HG03108 (cell line): ENCODE results near the gene ITGAX.

Experiments used
- ATAC-seq: cut with Tn5 transposase; IDR thresholded peaks from one replicate; pipeline ENCODE4 v1.9.1; 2021; ENCODE audit warnings: moderate library complexity; ENCODE audit not compliant: unreplicated experiment

Gene ITGAX

DNA sequence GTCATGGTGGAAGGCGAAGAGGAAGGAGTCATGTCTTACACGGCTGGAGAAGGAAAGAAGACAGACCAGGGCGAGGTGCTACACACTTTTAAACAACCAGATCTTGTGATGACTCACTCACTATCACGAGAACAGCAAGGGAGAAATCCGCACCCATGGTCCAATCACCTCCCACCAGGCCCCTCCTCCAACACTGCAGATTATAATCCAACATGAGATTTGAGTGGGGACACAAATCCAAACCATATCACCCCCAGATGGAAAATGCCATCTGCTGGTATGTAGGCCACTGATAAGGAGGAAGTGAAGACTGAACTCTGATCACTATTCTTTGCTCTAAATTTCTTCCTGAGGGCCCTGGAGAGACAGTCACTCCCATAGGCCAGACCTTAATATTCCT, 7.5 kb upstream of the ITGAX start:
- ATAC-seq, result no peak

DNA sequence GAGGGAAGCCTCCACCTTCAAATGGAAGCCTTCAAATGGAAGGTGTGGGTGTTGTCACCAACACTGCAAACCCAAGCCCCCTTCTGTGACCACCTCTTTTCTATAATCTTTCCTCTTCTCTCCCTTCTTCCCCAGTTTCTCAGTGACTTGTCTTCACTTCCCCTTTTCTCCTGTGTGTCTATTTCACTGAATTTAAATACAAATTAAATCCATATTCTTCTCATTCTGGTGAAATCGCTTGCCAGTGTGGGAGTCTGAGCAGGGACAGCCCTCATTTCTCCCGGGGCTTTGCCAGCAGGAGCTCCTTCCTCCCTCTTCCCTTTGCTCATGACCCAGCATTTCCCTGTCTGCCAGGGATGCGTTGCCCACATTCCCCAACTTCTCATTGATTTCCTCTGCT, 6.4 kb upstream of the ITGAX start:
- no peak for ATAC-seq

DNA sequence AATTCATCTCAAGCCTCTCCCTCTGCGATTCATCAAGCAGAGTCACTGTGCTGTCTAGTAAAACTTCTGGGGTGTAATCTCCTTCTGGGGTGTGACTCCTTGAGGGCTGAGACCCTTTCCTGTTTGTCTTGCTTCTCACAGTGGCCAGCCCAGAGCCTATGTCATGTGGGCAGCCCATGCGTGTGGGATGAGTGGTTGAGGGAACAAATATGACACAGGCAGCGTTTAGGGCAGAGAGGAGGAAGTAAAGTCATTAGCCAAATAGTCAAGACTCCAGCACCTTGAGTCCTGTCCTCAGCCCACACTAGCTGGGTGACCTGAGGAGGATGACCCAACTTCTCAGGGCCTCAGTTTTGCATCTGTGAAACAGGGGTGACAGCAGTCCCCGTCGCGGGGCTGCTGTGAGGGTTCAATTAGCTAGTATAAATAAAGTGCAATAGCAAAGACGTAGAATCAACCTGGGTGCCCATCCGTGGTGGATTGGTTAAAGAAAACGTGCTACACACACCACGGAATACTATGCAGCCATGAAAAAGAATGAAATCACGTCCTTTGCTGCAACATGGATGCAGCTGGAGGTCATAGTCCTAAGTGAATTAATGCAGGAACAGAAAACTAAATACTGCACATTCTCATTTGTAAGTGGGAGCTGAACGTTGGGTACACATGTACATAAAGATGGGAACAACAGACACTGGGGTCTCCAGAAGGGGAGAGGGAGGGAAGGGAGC, 4.5 kb upstream of the ITGAX start:
- ATAC-seq, result no peak

DNA sequence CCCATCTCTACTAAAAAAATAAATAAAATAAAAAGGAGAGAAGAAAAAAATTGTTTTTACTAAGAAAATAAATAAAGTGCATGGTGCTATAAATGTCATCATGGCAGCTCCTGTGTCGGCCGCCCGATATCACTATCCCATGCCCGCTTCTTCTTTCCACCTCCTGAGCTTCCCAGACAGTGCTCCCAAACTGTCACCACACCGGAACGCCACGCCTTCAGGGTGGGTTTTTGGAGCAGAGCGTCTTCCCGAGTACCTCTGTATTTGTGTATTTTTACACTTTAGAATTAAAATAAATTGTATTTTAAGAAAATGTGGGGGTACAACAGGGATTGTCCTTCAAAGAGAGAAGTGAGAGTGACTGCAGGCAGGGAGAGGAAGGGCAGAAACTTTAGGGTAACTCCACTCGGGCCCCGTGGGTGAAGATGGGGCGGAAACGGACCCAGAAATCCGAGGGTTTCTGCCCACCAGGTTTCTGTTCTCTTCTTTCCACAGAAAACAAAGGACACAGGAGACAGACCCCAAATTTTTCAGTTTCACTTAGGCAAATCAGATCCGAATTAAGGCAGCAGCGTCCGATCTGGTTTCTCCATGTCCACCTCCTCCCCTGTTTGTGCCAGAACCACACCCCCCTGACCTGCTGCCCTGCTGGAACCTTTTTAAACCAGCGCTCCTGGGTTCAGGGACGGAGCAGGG, 3.6 kb upstream of the ITGAX start:
- no peak for ATAC-seq

DNA sequence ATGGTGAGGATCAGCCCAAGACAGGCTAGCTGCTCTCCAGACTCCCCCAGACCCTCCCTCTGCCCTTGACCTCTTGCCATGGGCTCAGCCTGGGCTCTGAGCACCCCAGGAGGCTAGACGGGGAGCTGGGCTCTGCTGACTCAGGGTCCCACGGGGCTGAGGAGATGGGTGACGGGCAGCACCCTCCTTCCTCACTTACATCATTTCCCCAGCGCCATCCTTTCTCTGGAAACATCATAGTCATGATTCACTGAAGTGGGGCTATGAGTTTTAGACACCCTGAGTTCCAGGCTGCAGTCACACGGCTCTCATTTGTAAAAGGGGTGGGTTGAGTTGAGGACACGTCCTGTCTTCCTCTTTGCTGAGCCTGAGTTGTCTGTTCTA, 3.0 kb upstream of the ITGAX start:
- ATAC-seq, result no peak

DNA sequence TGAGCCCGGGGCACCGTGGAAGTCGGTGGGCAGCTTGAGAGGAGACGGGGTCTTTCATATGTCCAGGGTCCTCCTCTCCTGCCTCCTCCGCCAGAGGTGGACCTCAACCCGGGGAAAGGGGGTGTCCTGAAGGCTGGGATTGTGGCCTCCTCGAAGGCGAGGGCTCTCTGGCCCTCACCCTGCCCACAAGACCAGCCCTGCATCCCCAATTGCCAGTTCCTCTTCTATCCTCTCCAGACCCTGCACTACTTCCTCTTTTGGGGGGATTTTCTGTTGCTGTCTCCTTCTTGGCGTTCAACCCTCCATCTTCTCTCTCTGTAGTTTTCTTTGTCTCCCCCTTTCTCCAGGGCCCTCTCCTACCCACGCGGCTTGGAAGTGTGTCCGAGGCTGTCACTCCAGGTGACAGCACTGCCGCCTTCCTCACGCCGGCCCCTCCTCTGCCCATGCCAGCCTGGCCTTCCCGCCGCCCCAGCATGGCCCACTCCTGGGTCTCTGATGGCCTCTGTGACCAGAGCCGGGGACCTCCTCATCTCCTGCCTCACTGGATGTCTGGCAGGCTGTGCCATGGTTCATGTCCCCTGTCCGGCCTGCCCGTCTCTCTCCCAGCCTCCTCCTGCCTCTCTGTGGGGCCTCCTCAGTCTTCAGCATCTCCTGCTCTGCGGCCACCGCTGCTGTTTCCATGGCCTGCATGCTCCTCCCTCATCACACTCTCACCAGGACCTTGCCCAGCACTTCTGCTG, 2.4 kb upstream of the ITGAX start:
- no peak for ATAC-seq

DNA sequence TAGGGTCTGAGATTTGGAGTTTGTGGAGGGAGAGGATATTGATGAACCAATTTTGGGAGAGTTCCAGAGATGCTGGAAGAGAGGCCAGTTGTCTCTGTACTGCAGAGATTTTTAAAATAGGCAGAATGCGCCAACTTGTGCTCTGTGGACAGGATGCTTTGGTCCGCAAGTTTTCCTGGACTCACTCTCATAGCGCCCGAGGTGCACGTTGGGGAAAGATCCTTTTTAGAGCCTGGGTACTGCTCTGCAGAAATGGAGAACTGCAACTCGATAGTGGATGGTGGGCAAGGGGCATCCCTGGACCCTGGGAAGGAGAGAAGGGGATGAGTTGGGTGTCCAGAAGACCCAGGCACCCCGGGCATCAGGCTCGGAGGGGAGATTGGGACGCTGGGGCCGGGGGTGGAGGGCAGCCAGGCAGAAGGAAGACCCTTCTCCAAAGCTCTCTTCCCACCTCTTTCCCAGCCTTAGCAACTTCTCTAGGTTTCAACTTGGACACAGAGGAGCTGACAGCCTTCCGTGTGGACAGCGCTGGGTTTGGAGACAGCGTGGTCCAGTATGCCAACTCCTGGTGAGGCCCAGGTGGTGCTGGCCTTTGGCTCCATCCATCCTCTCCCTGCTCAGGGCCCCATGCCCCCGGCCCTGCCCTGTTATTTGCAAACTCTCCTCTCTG, 590 bp downstream of the ITGAX start:
- ATAC-seq, result no peak

DNA sequence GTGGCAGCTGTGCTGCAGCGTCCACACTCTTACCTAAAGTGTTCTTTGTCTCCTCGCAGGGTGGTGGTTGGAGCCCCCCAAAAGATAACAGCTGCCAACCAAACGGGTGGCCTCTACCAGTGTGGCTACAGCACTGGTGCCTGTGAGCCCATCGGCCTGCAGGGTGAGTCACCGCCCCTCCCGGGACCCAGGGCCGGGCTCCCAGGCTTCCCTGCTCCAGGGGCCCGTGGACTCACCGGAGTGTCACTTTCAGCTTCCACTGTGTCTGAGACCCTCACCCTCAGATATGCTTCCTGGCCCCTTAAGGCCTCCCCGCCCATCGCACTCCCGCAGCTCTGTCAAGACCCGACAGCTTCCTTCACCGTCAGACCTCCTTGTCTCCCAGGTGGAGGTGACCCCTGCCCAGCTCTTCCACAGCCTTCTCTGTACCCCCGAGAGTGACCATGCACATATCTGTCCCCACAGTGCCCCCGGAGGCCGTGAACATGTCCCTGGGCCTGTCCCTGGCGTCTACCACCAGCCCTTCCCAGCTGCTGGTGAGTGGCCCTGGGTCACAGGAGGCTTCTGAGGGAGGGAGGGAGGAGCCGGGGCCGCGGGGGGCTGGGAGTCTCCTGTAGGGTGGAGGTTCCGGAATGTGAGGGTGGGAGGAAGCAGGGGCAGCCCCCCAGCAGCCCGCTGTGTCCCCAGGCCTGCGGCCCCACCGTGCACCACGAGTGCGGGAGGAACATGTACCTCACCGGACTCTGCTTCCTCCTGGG, 1.8 kb downstream of the ITGAX start:
- no peak for ATAC-seq

DNA sequence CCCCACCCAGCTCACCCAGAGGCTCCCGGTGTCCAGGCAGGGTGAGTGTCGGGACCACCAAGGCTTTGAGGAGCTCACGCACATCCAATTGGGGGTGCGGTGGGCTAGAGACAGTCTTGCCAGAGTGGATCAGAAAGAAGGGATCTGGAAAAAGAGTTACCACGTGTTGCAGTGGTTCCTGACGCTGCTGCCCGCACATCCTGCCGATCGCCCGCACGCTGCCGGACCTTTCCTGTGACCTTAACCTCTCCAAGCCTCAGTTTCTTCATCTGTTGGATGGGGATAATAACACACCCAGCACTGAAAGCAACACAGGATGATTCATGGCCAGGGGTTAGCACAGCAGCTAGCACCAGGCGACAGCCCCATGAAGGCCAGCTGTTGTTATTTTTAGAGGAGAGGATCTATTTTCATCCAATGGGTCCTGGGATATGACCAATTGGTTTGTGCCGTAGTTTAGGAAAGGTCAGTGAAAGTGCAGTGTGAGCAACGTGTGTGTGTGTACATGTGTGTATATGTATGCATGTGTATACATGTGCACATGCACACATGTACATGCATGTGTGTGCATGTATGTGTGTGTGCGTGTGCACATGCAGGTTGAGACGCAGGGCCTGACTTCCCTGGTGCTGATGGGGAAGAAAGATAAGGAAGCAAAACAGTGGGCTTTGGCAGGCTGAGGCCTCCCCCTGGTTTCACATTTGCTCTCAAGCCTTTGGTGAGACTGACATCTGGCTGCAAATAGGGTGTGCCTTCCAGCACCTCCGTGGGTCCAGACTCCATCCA, 2.5 kb downstream of the ITGAX start:
- ATAC-seq, result no peak

DNA sequence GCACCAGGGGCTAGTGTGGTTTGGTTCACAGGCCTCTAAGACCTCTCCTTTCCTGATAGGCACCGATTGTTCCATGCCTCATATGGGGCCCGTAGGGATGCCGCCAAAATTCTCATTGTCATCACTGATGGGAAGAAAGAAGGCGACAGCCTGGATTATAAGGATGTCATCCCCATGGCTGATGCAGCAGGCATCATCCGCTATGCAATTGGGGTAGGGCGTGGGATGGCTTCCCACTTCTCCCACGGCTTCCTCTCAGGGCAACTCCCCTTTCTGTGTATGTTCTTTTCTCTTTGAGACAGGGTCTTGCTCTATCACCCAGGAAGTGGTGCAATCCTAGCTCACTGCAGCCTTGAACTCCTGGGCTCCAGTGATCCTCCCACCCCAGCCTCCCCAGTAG, 5.3 kb downstream of the ITGAX start:
- ATAC-seq, result no peak

DNA sequence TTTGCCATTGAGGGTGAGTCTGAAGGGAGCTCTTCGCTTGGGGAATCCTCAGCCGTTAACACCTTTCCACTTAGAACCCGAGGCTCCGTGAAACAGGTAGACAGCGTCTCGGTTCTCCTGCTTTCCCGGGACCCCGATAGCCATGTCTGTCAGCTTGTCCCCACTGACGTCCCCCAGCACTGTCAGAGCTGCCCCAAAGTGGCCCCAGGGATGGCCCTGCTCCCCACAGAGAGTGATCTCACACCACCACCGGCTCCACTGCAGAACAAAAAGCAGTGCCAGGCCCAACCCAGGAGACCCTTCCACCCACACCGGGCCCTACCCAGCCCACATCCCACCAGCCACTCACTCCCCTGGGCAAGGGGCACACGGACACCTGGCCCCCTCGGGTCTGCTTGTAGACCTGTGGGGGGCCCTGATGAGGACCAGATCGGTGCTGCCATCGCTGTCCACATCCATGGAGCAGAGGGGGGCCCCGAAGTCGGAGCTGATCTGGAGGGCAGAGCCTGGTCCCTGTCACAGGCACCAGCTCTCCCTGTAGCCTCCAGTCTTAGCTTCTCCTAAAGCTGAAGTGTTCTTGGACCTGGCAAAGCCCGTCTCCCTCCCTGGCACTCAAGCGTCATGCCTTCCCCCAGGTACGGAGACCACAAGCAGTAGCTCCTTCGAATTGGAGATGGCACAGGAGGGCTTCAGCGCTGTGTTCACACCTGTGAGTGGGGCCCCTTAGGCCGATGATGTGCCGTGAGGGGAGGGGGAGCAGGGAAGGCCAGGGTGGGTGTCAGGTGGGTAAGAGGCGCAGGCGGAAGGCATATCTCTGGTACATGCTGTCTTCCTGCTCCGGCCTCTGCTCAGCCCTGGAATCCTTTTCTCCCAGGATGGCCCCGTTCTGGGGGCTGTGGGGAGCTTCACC, 6.5 kb downstream of the ITGAX start:
- ATAC-seq, result no peak

DNA sequence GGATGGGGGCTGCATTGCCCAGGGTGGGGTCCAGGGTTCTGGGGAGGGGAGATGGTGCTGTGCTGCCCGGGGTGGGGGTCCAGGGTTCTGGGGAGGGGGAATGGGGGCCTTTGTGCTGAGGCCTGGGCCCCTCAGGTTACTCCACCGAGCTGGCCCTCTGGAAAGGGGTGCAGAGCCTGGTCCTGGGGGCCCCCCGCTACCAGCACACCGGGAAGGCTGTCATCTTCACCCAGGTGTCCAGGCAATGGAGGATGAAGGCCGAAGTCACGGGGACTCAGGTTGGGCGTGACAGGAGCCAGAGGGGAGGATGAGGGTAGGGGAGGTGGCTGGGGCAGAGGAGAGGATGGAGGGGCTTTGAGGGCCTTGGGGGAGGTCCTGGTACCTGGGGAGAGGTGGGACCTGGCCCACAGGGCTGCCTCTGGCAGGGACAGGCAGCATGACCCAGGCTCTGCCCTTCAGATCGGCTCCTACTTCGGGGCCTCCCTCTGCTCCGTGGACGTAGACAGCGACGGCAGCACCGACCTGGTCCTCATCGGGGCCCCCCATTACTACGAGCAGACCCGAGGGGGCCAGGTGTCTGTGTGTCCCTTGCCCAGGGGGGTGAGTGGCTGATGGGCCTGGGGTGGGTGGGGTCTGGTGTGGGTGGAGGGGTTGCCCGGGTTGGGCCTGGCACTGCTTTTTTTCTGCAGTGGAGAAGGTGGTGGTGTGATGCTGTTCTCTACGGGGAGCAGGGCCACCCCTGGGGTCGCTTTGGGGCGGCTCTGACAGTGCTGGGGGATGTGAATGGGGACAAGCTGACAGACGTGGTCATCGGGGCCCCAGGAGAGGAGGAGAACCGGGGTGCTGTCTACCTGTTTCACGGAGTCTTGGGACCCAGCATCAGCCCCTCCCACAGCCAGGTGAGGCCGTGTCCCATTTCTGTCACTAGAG, 7.8 kb downstream of the ITGAX start:
- ATAC-seq, result no peak

DNA sequence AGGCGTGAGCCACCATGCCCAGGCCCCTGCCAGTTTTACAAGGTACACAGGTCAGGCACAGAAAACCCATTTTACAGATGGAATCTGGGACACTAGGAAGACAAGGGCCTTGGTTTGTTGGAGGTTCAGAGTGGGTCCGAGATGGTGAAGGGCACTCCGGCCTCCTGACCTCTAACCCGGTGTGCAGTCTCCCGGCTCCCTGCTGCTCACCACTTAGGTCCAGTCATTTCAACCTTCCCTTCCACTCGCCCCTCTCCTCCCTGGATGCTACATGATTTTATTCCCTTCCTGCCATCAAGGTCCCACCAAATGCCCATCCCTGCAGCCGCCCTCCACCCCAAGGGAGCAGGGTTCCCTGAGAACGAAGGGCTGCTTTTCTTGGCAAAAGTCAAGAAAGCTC, 8.7 kb downstream of the ITGAX start:
- no peak for ATAC-seq

DNA sequence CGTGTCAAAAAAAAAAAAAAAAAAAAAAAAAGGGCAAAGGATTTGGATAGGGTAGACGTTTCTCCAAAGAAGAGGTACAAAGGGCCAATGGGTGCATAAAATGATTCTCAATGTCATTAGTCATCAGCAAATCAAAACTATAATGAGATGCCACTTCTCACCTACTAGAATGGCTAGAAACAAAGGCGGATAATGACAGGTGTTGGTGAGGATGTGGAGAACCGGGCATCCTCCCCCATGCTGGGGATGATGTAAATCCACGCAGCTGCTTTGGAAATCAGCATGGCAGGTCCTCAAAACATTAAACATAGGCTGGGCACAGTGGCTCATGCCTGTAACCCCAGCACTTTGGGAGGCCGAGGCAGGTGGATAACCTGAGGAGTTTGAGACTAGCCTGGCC, 9.4 kb downstream of the ITGAX start:
- no peak for ATAC-seq

DNA sequence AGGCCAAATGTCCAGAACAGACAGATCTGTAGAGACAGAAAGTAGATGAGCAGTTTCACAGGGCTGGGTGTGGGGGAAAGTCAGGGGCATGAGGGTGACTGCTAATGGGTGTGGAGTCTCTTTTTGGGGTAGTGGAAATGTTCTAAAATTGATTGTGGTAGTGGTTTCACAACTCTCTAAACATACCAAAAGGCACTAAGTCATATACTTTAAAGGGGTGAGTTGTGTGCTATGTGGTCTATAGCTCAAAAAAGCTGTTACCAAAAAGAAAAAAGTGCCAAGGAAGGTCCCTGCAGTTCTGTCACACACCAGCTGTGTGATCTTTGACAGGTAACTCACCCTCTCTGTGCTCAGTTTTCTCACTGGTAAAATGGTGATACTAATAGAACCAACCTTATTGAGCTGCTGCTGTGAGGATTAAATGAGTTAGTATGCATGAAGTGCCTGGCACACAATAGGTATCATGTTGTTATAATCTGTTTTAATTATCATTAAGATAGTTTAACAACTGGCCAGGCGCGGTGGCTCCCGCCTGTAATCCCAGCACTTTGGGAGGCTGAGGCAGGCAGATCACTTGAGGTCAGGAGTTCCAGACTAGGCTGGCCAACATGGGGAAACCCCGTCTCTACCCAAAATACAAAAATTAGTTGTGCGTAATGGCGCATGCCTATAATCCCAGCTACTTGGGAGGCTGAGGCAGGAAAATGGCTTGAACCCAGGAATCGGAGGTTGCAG, 10.3 kb downstream of the ITGAX start:
- no peak for ATAC-seq

DNA sequence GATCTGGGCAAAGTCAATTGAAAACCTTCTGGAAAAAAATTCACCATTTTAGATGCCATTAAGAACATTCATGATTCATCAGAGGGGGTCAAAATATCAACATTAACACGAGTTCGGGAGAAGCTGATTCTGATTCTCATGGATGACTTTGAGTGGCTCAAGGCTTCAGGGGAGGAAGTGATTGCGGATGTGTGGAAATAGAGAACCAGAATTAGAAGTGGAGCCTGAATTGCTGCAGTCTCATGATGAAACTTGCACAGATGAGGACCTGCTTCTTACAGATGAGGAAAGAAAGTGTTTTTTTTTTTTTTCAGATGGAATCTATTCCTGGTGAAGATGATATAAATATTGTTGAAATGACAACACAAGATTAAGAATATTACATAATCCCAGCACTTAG, 12.9 kb downstream of the ITGAX start:
- ATAC-seq, result no peak

DNA sequence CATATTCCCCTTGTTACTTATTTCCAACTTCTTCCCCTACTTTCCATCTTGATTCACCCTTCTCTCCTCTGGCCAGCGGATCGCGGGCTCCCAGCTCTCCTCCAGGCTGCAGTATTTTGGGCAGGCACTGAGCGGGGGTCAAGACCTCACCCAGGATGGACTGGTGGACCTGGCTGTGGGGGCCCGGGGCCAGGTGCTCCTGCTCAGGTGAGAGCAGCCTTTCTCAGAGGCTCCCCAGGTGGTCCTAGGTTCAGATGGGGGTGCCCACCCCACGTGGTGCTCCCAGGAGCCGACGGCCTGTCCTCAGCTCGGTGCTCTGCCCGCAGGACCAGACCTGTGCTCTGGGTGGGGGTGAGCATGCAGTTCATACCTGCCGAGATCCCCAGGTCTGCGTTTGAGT, 16.0 kb downstream of the ITGAX start:
- ATAC-seq, result no peak
